GM12878 (cell line): ENCODE data around the gene CXXC1. TPM values are rescaled to one million over a fixed set of nuclear protein-coding genes. Genes with fewer than 3 reads are reported as not detected.

Experiments
- ATF7 ChIP-seq: fragments of 450-650 bp; IDR thresholded peaks from 2 replicates; pipeline ENCODE4 v1.6.1; 2016; ENCODE audit warnings: low read depth, mild to moderate bottlenecking
- BRCA1 ChIP-seq: IDR thresholded peaks from 2 replicates; pipeline ENCODE4 v1.6.1; 2011; ENCODE audit warnings: low read depth, low read length, improper control_type of control experiment
- CEBPB ChIP-seq, 2 experiments: fragments of 150-350 bp in 1 of 2; IDR thresholded peaks; 2 replicates each; pipeline ENCODE4 v1.6.1; 2012 to 2014; ENCODE audit warnings: low read depth in 2 of 2, low read length in 2 of 2, borderline replicate concordance in 1 of 2, inconsistent platforms in 1 of 2
- CREB1 ChIP-seq: IDR thresholded peaks from 2 replicates; pipeline ENCODE4 v1.6.1; 2012; ENCODE audit warnings: low read depth, mild to moderate bottlenecking, inconsistent platforms
- CREM ChIP-seq: IDR thresholded peaks from 2 replicates; pipeline ENCODE4 v1.6.1; 2014; ENCODE audit warnings: antibody characterized with exemption, low read depth
- HDAC2 ChIP-seq: fragments of 200-600 bp; sonication (generic); IDR thresholded peaks from 2 replicates; pipeline ENCODE4 v1.6.1; 2017
- HDGF ChIP-seq: fragments of 450-650 bp; IDR thresholded peaks from 2 replicates; pipeline ENCODE4 v1.6.1; 2016; ENCODE audit warnings: antibody characterized with exemption
- JUNB ChIP-seq: IDR thresholded peaks from 2 replicates; pipeline ENCODE4 v1.6.1; 2016; ENCODE audit warnings: antibody characterized with exemption, mild to moderate bottlenecking
- MEF2A ChIP-seq: IDR thresholded peaks from 2 replicates; pipeline ENCODE4 v1.6.1; 2011; ENCODE audit warnings: low read depth, mild to moderate bottlenecking, low read length, moderate library complexity; ENCODE audit not compliant: insufficient read depth
- RAD21 ChIP-seq: IDR thresholded peaks from 2 replicates; pipeline ENCODE4 v1.6.1; 2011; ENCODE audit warnings: mild to moderate bottlenecking, low read depth, low read length, moderate library complexity; ENCODE audit not compliant: insufficient read depth
- RCOR1 ChIP-seq: conservative IDR thresholded peaks from 2 replicates; pipeline ENCODE4 v1.6.1; 2012; ENCODE audit warnings: low read depth, low read length, improper control_type of control experiment
- RFX5 ChIP-seq: IDR thresholded peaks from 2 replicates; pipeline ENCODE4 v1.6.1; 2011; ENCODE audit warnings: low read depth, low read length, improper control_type of control experiment
- SMAD1 ChIP-seq: fragments of 450-650 bp; IDR thresholded peaks from 2 replicates; pipeline ENCODE4 v1.6.1; 2018; ENCODE audit warnings: mild to moderate bottlenecking, low read depth; ENCODE audit not compliant: partially characterized antibody
- SMARCA5 ChIP-seq: fragments of 450-650 bp; IDR thresholded peaks from 2 replicates; pipeline ENCODE4 v1.6.1; 2017; ENCODE audit warnings: mild to moderate bottlenecking
- SUPT20H ChIP-seq: IDR thresholded peaks from 2 replicates; pipeline ENCODE4 v1.6.1; 2011; ENCODE audit warnings: low read depth, mild to moderate bottlenecking, low read length, moderate library complexity, borderline replicate concordance; ENCODE audit not compliant: control insufficient read depth
- TCF3 ChIP-seq: IDR thresholded peaks from 2 replicates; pipeline ENCODE4 v1.6.1; 2012; ENCODE audit warnings: low read depth, mild to moderate bottlenecking, low read length, borderline replicate concordance; ENCODE audit not compliant: insufficient read depth
- TCF7 ChIP-seq: IDR thresholded peaks from 2 replicates; pipeline ENCODE4 v1.6.1; 2014; ENCODE audit warnings: antibody characterized with exemption, borderline replicate concordance
- ZNF217 ChIP-seq: fragments of 450-650 bp; IDR thresholded peaks from 2 replicates; pipeline ENCODE4 v1.6.1; 2017; ENCODE audit warnings: antibody characterized with exemption, mild to moderate bottlenecking
- polyA plus RNA-seq, 11 experiments: library from polyadenylated mRNA; depleted of rRNA in 4 of 11; unstranded in 6 of 11; stranded (reverse) in 5 of 11; fragments of >200 nt; fragmentation: Nextera tagmentation in 4 of 11; fragmentation: Illumina TruSeq in 1 of 11; extraction: Ambion mirVana in 4 of 11; extraction: Trizol in 1 of 11; gene quantifications; 1 replicate in 1 of 11; 2 replicates in 10 of 11; pipeline versions ENCODE4 v1.2.1 to v1.2.3, GENCODE V29; 2011 to 2016; ENCODE audit warnings: inconsistent platforms in 2 of 11, missing spikeins in 2 of 11, low read depth in 1 of 11
- total RNA-seq, 4 experiments: library from RNA; depleted of rRNA in 3 of 4; stranded (reverse); fragments of >200 nt in 3 of 4; fragmentation: Illumina TruSeq in 1 of 4; extraction: Trizol in 1 of 4; gene quantifications; 2 replicates each; pipeline versions ENCODE4 v1.2.1 to v1.2.3, GENCODE V29; 2013 to 2021
- TF ChIP-seq, protein P1 (sequence below): IDR thresholded peaks from 2 replicates; pipeline ENCODE4 v1.6.1; 2012; ENCODE audit warnings: low read length, inconsistent platforms
- TF ChIP-seq, protein P2 (sequence below): fragments of 450-650 bp; IDR thresholded peaks from 2 replicates; pipeline ENCODE4 v1.6.1; 2016; ENCODE audit warnings: mild to moderate bottlenecking
- TF ChIP-seq, protein P3 (sequence below): IDR thresholded peaks from 2 replicates; pipeline ENCODE4 v1.6.1; 2012; ENCODE audit warnings: low read depth, low read length, improper control_type of control experiment
- TF ChIP-seq, protein P4 (sequence below): fragments of 150-350 bp; IDR thresholded peaks from 2 replicates; pipeline ENCODE4 v1.6.1; 2014; ENCODE audit warnings: mild to moderate bottlenecking, low read depth, low read length
- TF ChIP-seq, protein P5 (sequence below): fragments of 450-650 bp; IDR thresholded peaks from 2 replicates; pipeline ENCODE4 v1.6.1; 2017; ENCODE audit warnings: borderline replicate concordance

The CXXC1 gene
- total and polyA plus RNA-seq, 10 of the 15 experiments (the other 5 are each of a cell fraction or from before 2014, with no cell fraction given): 9.2 to 180 (median 93.8) TPM

DNA sequence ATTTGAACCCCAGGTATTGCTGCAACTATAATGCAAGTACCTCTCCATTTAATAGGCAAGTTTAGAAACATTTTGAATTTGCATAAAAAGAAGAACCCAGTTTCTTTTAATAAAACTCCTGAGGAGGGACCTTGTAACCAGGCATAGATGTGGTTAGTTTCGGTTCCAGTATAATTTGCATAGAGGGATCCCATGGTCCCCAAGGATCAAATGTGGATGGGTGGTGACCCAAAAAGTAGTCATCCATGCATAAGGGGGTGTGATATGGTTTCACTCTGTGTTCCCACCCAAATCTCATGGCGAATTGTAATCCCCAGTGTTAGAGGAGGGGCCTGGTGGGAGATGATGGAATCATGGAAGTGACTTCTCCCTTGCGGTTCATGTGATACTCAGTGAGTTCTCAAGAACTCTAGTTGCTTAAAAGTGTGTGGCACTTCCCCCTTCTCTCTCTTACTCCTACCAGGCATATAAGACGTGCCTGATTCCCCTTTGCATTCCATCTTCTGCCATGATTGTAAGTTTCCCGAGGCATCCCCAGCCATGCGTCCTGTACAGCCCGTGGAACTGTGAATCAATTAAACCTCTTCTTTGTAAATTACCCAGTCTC, 47.2 kb upstream of the CXXC1 start (continued):
- TF ChIP-seq SUPT20H: no peak
- TF ChIP-seq HDGF: no peak
- TF ChIP-seq HDAC2: no peak
- TF ChIP-seq, protein P1, sequence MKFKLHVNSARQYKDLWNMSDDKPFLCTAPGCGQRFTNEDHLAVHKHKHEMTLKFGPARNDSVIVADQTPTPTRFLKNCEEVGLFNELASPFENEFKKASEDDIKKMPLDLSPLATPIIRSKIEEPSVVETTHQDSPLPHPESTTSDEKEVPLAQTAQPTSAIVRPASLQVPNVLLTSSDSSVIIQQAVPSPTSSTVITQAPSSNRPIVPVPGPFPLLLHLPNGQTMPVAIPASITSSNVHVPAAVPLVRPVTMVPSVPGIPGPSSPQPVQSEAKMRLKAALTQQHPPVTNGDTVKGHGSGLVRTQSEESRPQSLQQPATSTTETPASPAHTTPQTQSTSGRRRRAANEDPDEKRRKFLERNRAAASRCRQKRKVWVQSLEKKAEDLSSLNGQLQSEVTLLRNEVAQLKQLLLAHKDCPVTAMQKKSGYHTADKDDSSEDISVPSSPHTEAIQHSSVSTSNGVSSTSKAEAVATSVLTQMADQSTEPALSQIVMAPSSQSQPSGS: peak; percentile 82
- no peak for TF ChIP-seq BRCA1
- no peak for TF ChIP-seq RFX5
- TF ChIP-seq RCOR1: no peak
- TF ChIP-seq, protein P2, sequence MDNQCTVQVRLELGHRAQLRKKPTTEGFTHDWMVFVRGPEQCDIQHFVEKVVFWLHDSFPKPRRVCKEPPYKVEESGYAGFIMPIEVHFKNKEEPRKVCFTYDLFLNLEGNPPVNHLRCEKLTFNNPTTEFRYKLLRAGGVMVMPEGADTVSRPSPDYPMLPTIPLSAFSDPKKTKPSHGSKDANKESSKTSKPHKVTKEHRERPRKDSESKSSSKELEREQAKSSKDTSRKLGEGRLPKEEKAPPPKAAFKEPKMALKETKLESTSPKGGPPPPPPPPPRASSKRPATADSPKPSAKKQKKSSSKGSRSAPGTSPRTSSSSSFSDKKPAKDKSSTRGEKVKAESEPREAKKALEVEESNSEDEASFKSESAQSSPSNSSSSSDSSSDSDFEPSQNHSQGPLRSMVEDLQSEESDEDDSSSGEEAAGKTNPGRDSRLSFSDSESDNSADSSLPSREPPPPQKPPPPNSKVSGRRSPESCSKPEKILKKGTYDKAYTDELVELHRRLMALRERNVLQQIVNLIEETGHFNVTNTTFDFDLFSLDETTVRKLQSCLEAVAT: peak; percentile 59; the same call in 1 of the 2 replicates
- peak; percentile 37; the same call in 1 of the 2 replicates for TF ChIP-seq CREM
- 0 out of 4 replicates have a peak, but pooled peaks of 1 of the 2 experiments have one; percentile 66 for TF ChIP-seq CEBPB (IDR thresholded peaks at IDR 0.05; ENCODE audit: borderline replicate concordance in 1 of 2, low read depth in 2 of 2, low read length in 2 of 2)
- TF ChIP-seq, protein P3, sequence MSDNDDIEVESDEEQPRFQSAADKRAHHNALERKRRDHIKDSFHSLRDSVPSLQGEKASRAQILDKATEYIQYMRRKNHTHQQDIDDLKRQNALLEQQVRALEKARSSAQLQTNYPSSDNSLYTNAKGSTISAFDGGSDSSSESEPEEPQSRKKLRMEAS: no peak
- TF ChIP-seq, protein P4, sequence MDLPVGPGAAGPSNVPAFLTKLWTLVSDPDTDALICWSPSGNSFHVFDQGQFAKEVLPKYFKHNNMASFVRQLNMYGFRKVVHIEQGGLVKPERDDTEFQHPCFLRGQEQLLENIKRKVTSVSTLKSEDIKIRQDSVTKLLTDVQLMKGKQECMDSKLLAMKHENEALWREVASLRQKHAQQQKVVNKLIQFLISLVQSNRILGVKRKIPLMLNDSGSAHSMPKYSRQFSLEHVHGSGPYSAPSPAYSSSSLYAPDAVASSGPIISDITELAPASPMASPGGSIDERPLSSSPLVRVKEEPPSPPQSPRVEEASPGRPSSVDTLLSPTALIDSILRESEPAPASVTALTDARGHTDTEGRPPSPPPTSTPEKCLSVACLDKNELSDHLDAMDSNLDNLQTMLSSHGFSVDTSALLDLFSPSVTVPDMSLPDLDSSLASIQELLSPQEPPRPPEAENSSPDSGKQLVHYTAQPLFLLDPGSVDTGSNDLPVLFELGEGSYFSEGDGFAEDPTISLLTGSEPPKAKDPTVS: no peak
- no peak for TF ChIP-seq RAD21
- TF ChIP-seq SMARCA5: no peak
- TF ChIP-seq TCF3: no peak
- no peak for TF ChIP-seq JUNB
- no peak for TF ChIP-seq SMAD1
- no peak; the same call in 1 of the 2 replicates for TF ChIP-seq ATF7
- TF ChIP-seq ZNF217: 0 out of 2 replicates have a peak, but pooled peaks have one; percentile 69
- peak; percentile 64; the same call in 1 of the 2 replicates for TF ChIP-seq TCF7
- no peak for TF ChIP-seq CREB1
- TF ChIP-seq MEF2A: peak; percentile 85
- TF ChIP-seq, protein P5, sequence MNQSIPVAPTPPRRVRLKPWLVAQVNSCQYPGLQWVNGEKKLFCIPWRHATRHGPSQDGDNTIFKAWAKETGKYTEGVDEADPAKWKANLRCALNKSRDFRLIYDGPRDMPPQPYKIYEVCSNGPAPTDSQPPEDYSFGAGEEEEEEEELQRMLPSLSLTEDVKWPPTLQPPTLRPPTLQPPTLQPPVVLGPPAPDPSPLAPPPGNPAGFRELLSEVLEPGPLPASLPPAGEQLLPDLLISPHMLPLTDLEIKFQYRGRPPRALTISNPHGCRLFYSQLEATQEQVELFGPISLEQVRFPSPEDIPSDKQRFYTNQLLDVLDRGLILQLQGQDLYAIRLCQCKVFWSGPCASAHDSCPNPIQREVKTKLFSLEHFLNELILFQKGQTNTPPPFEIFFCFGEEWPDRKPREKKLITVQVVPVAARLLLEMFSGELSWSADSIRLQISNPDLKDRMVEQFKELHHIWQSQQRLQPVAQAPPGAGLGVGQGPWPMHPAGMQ: no peak
